ENCODE results near the gene CDK19.

The CDK19 gene

GRCh38 chr6:110714143-110714542 is 101.1 kb downstream of the CDK19 start:
- no peak overlapping the region for H3K27ac ChIP-seq
- no peaks in the 10 kb centered on the region for H3K36me3 ChIP-seq
- H3K4me3 ChIP-seq (ENCODE audit: low read depth, low read length) = no peak overlapping the region
- no peak for TF ChIP-seq CTCF (IDR thresholded peaks at IDR 0.05; ENCODE audit: low read depth, low read length)
- no peaks in the 10 kb centered on the region for H3K9me3 ChIP-seq (ENCODE audit: severe bottlenecking)
- no peaks in the 10 kb centered on the region for H3K27me3 ChIP-seq (ENCODE audit: insufficient read depth, low read depth, severe bottlenecking)
- DNase-seq = no peak

DNA sequence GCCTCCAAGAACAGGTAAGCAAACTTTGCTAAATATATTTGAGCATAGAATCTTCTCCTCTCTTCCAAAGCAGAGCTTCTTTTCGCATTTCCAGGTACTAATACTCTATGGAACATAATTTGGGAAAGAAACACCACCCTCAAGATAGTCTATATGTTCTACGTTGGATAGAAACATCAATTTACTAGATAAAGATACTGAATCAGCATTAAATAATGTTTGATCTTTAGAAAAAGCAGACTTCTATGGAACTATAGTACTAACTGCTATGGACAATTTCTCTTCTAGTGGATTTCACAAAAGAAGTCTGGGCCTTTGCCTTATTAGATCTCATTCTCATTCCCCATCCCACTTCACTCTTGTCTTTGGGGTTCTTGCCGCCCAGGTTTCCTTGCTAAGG is 103.0 kb downstream of the CDK19 start:
- Histone ChIP-seq H3K27ac (no peak overlapping the region), H3K4me3 (ENCODE audit: low read depth, low read length) (no peak overlapping the region), H3K27me3 (ENCODE audit: insufficient read depth, low read depth, severe bottlenecking) (no peaks in the 10 kb centered on the region), H3K36me3 (no peaks in the 10 kb centered on the region), H3K9me3 (ENCODE audit: severe bottlenecking) (no peaks in the 10 kb centered on the region)
- TF ChIP-seq CTCF (IDR thresholded peaks at IDR 0.05; ENCODE audit: low read depth, low read length) = no peak
- DNase-seq = no peak

- no peak for DNase-seq
- H3K4me3 ChIP-seq (ENCODE audit: low read depth, low read length) = no peak overlapping the region
- H3K27me3 ChIP-seq (ENCODE audit: insufficient read depth, low read depth, severe bottlenecking) = no peaks in the 10 kb centered on the region
- TF ChIP-seq CTCF (IDR thresholded peaks at IDR 0.05; ENCODE audit: low read depth, low read length) = no peak
- H3K27ac ChIP-seq = no peak overlapping the region
- H3K9me3 ChIP-seq (ENCODE audit: severe bottlenecking) = no peaks in the 10 kb centered on the region
- no peaks in the 10 kb centered on the region for H3K36me3 ChIP-seq
Measured at GRCh38 chr6:110710115-110710514, 105.2 kb downstream of the CDK19 start.

GRCh38 chr6:110708295-110708950 is 106.8 kb downstream of the CDK19 start:
- TF ChIP-seq CTCF (IDR thresholded peaks at IDR 0.05; ENCODE audit: low read depth, low read length) = no peak

DNA sequence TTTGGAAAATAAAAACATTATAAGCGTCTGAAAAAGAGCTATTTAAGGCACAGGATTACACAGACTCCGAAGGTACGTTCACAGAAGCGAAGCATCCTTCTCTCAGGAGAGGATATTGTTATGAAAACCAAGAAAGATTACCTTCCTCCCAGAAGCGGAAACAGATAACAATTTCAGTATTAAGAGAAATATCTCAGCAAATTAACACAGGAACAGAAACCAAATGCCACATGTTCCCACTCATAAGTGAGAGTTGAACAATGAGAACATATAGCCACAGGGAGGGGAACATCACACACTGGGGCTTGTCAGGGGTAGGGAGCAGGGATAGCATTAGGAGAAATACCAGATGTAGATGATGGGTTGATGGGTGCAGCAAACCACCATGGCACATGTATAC is 109.7 kb downstream of the CDK19 start:
- TF ChIP-seq CTCF (IDR thresholded peaks at IDR 0.05; ENCODE audit: low read depth, low read length) = no peak
- no peak for DNase-seq
- Histone ChIP-seq H3K4me3 (ENCODE audit: low read depth, low read length) (no peak overlapping the region), H3K27me3 (ENCODE audit: insufficient read depth, low read depth, severe bottlenecking) (no peaks in the 10 kb centered on the region), H3K36me3 (no peaks in the 10 kb centered on the region), H3K27ac (no peak overlapping the region), H3K9me3 (ENCODE audit: severe bottlenecking) (no peaks in the 10 kb centered on the region)

More at GRCh38 chr6:110708295-110708950, 106.8 kb downstream of the CDK19 start:
- Histone ChIP-seq H3K27ac (no peak overlapping the region), H3K4me3 (ENCODE audit: low read depth, low read length) (no peak overlapping the region), H3K27me3 (ENCODE audit: insufficient read depth, low read depth, severe bottlenecking) (no peaks in the 10 kb centered on the region), H3K36me3 (no peaks in the 10 kb centered on the region), H3K9me3 (ENCODE audit: severe bottlenecking) (no peaks in the 10 kb centered on the region)
- no peak for DNase-seq

Measured in WERI-Rb-1 (cell line).